Measurements from ENCODE around the gene ARAP3. TPM values are rescaled to one million over a fixed set of nuclear protein-coding genes. Genes with fewer than 3 reads are reported as not detected.

The ARAP3 gene
- total and polyA plus RNA-seq, 9 of the 15 experiments (the other 6 are each of a cell fraction or from before 2014, with no cell fraction given) = 0.83 to 25.7 (median 6.4) TPM

GRCh38 chr5:141709699-141710267 lies 27.8 kb upstream of the ARAP3 start:
- no peak for TF ChIP-seq RNF2 (IDR thresholded peaks at IDR 0.05)
- no peak for TF ChIP-seq SMAD4 (CRISPR knock-in tag; conservative IDR thresholded peaks at IDR 0.05)
- TF ChIP-seq HINFP (tag; conservative IDR thresholded peaks at IDR 0.05; ENCODE audit: low read depth) = no peak
- TF ChIP-seq NONO (IDR thresholded peaks at IDR 0.05; ENCODE audit: low read depth in 2 of 2, low read length in 1 of 2) = no peak
- no peak for TF ChIP-seq L3MBTL2 (IDR thresholded peaks at IDR 0.05)
- no peak for TF ChIP-seq SUPT5H (IDR thresholded peaks at IDR 0.05)
- no peak for TF ChIP-seq ZNF311 (CRISPR knock-in tag; IDR thresholded peaks at IDR 0.05)
- no peak for TF ChIP-seq ARID3A (IDR thresholded peaks at IDR 0.05; ENCODE audit: borderline replicate concordance, low read depth, low read length)
- no peak for TF ChIP-seq GABPB1 (CRISPR knock-in tag; IDR thresholded peaks at IDR 0.05)
- TF ChIP-seq ARHGAP35 (IDR thresholded peaks at IDR 0.05; ENCODE audit: partially characterized antibody) = no peak
- TF ChIP-seq ZNF644 (tag; IDR thresholded peaks at IDR 0.05; ENCODE audit: low read depth) = no peak
- no peak for TF ChIP-seq ELF2 (CRISPR knock-in tag; IDR thresholded peaks at IDR 0.05)
- TF ChIP-seq DIDO1 (tag; IDR thresholded peaks at IDR 0.05; ENCODE audit: low read depth) = no peak
- TF ChIP-seq ZNF384 (IDR thresholded peaks at IDR 0.05; ENCODE audit: low read depth, low read length) = no peak
- no peak for TF ChIP-seq ZNF79 (CRISPR knock-in tag; IDR thresholded peaks at IDR 0.05; ENCODE audit: low read depth)
- TF ChIP-seq MEF2A (IDR thresholded peaks at IDR 0.05; ENCODE audit: control insufficient read depth, low read depth, low read length) = no peak
- no peak for TF ChIP-seq CEBPB (tag; IDR thresholded peaks at IDR 0.05)
- TF ChIP-seq ZNF551 (CRISPR knock-in tag; IDR thresholded peaks at IDR 0.05) = no peak
- no peak for TF ChIP-seq BRD9 (IDR thresholded peaks at IDR 0.05; ENCODE audit: low read depth, partially characterized antibody)
- no peak for TF ChIP-seq THAP7 (CRISPR knock-in tag; IDR thresholded peaks at IDR 0.05)
- no peaks in the 10 kb centered on the region for H3K9me3 ChIP-seq (replicated peaks; ENCODE audit: control insufficient read depth, insufficient read depth, low read depth, low read length)
- no peak for ATAC-seq
- BruUV-seq (replicated peaks) = no TSS peak
- POLR2A ChIA-PET = interaction anchor here (1.3 kb wide), 1 partner anchor 15 kb away, joined by 3 read pairs; no protein-coding TSS in a partner anchor
- H3K27me3 ChIP-seq (ENCODE audit: control insufficient read depth in 2 of 2, insufficient read depth in 2 of 2, low read length in 2 of 2) = peaks cover 12 to 33% of the 10 kb centered on the region in 2 experiments; a peak in 3 of 5 replicates
- no peak for FAIRE-seq
- no peaks in the 10 kb centered on the region for H3K36me3 ChIP-seq (ENCODE audit: control insufficient read depth, insufficient read depth, low read length)
- no peak overlapping the region for H3K9ac ChIP-seq (ENCODE audit: insufficient read depth in 1 of 2, low read depth in 2 of 2, low read length in 2 of 2)
- no peaks in the 10 kb centered on the region for H3K4me1 ChIP-seq (replicated peaks in 1 of 2; ENCODE audit: control insufficient read depth in 2 of 2, insufficient read depth in 2 of 2, low read length in 2 of 2)
- in situ Hi-C loops (cut with MboI) (loop anchor here (5.0 to 10.0 kb wide), 3 partner anchors 105 to 425 kb away; no protein-coding TSS in a partner anchor), intact Hi-C loops (cut with micrococcal nuclease) (no loop called here)
- DNase-seq (ENCODE audit: extremely low read depth in 1 of 4, low spot score in 3 of 4) = no peak
- H4K20me1 ChIP-seq (replicated peaks; ENCODE audit: control insufficient read depth, insufficient read depth, low read length) = no peaks in the 10 kb centered on the region
- no peak overlapping the region for H3K27ac ChIP-seq (ENCODE audit: extremely low read depth, low read depth, low read length)
- no peaks in the 10 kb centered on the region for H3K9me1 ChIP-seq (ENCODE audit: control insufficient read depth, insufficient read depth, low read length)
- H3K79me2 ChIP-seq (ENCODE audit: control insufficient read depth, insufficient read depth, low read length) = no peaks in the 10 kb centered on the region
- H3K4me2 ChIP-seq (ENCODE audit: insufficient read depth, low read length) = no peak overlapping the region
- no peak overlapping the region for H3K4me3 ChIP-seq
- H2AFZ ChIP-seq (ENCODE audit: low read depth, low read length) = no peak overlapping the region
- CTCF ChIA-PET (ENCODE audit: low intra/inter-chr PET ratio) = interaction anchor here (0.5 kb wide), 1 partner anchor 34 kb away, joined by 3 read pairs; no protein-coding TSS in a partner anchor
- 0% methylated on average over 6 of the region's 6 CpGs for WGBS (ENCODE audit: insufficient coverage, low coverage, missing lambda C conversion rate)

Measured in K562 (cell line).